MCF 10A (cell line): ENCODE measurements around the gene WNT9A. TPM values are rescaled to one million over a fixed set of nuclear protein-coding genes. Genes with fewer than 3 reads are reported as not detected.

ENCODE experiments used
- BruUV-seq: library from RNA; stranded (reverse); fragments of 400-500 nt; replicated peaks from 2 replicates; lab custom pipeline; 2021; lab: Mats Ljungman, UMichigan
- CTCF ChIA-PET: fragments of 300-600 bp; sonication (Branson Sonifier 250); formaldehyde crosslinking; extraction: SDS; loops from one replicate; lab custom pipeline; 2021; ENCODE audit warnings: antibody characterized with exemption, inconsistent platforms; lab: Yijun Ruan, JAX
- POLR2A ChIA-PET: fragments of 300-600, 350-650 bp; sonication (Branson Sonifier 250); formaldehyde crosslinking; extraction: SDS; loops from one replicate; lab custom pipeline; 2020; ENCODE audit warnings: antibody characterized with exemption, inconsistent platforms; lab: Yijun Ruan, JAX
- DNase-seq: peaks from one replicate; pipeline ENCODE4 v3.0.0-alpha.2; 2018; ENCODE audit not compliant: unreplicated experiment
- H3K27ac Mint-ChIP-seq: one replicate; pipeline ENCODE4 v1.8.0; 2022; ENCODE audit warnings: mild to moderate bottlenecking, low read depth, mixed read lengths; ENCODE audit not compliant: unreplicated experiment
- H3K27me3 Mint-ChIP-seq: one replicate; pipeline ENCODE4 v1.8.0; 2022; ENCODE audit warnings: mixed read lengths; ENCODE audit not compliant: insufficient read depth, unreplicated experiment
- H3K36me3 Mint-ChIP-seq: one replicate; pipeline ENCODE4 v1.8.0; 2022; ENCODE audit warnings: mild to moderate bottlenecking, moderate library complexity, mixed read lengths; ENCODE audit not compliant: insufficient read depth, unreplicated experiment
- H3K4me1 Mint-ChIP-seq: one replicate; pipeline ENCODE4 v1.8.0; 2022; ENCODE audit warnings: mixed read lengths; ENCODE audit not compliant: insufficient read depth, unreplicated experiment
- H3K4me3 Mint-ChIP-seq: one replicate; pipeline ENCODE4 v1.8.0; 2022; ENCODE audit warnings: mild to moderate bottlenecking, moderate library complexity, mixed read lengths; ENCODE audit not compliant: unreplicated experiment
- H3K9me3 Mint-ChIP-seq: one replicate; pipeline ENCODE4 v1.8.0; 2022; ENCODE audit warnings: mixed read lengths; ENCODE audit not compliant: unreplicated experiment
- CTCF ChIP-seq: fragments of 200-600 bp; IDR thresholded peaks from one replicate; pipeline ENCODE4 v1.8.0; 2022; ENCODE audit warnings: antibody characterized with exemption, mild to moderate bottlenecking; ENCODE audit not compliant: unreplicated experiment
- intact Hi-C: fragments of 100-400 bp; cut with micrococcal nuclease; formaldehyde crosslinking; loops from 2 replicates; pipeline ENCODE4 v1.14.1; 2022
- total RNA-seq: library from RNA; stranded (reverse); gene quantifications from 2 replicates; pipeline ENCODE4 v1.2.3, GENCODE V29; 2022

The WNT9A gene
- total RNA-seq, 1 experiment from 2014 or later: 2.6 TPM

- Mint-ChIP-seq H3K4me1 (peaks cover 22% of the 10 kb centered on the region), H3K9me3 (no peaks in the 10 kb centered on the region), H3K27ac (no peak overlapping the region), H3K27me3 (no peaks in the 10 kb centered on the region), H3K36me3 (no peaks in the 10 kb centered on the region), H3K4me3 (no peak overlapping the region)
- CTCF ChIA-PET: interaction anchor here (0.5 to 0.8 kb wide), 2 partner anchors 31 to 37 kb away, joined by 3 read pairs; partner anchors contain the start of gene WNT9A
- no peak for TF ChIP-seq CTCF
- intact Hi-C loops: no loop called here
- POLR2A ChIA-PET: interaction anchor here (0.8 to 1.5 kb wide), 5 partner anchors 17 to 109 kb away, joined by 3 to 8 read pairs (median 5); no protein-coding TSS in a partner anchor
- no TSS peak for BruUV-seq
- DNase-seq: no peak
Measured at GRCh38 chr1:227916655-227917054, 31.1 kb downstream of the WNT9A start.

- H3K27me3 Mint-ChIP-seq: no peaks in the 10 kb centered on the region
- H3K4me3 Mint-ChIP-seq: no peak overlapping the region
- no peaks in the 10 kb centered on the region for H3K36me3 Mint-ChIP-seq
- H3K9me3 Mint-ChIP-seq: no peaks in the 10 kb centered on the region
- peaks cover 22% of the 10 kb centered on the region for H3K4me1 Mint-ChIP-seq
- ChIA-PET POLR2A (interaction anchor here (0.8 to 1.5 kb wide), 6 partner anchors 18 to 181 kb away, joined by 3 to 8 read pairs (median 4); partner anchors contain the start of genes JMJD4 and SNAP47), CTCF (interaction anchor here (0.6 to 0.8 kb wide), 4 partner anchors 38 to 556 kb away, joined by 3 read pairs; no protein-coding TSS in a partner anchor)
- BruUV-seq: no TSS peak
- H3K27ac Mint-ChIP-seq: no peak overlapping the region
- DNase-seq: peak; percentile 97
- intact Hi-C loops: no loop called here
- TF ChIP-seq CTCF: no peak
Measured at GRCh38 chr1:227915564-227916553, 31.9 kb downstream of the WNT9A start.

GRCh38 chr1:227914801-227915563 lies 32.8 kb downstream of the WNT9A start:
- BruUV-seq: no TSS peak
- no peak for DNase-seq
- Mint-ChIP-seq H3K27me3 (no peaks in the 10 kb centered on the region), H3K4me1 (peaks cover 22% of the 10 kb centered on the region), H3K4me3 (no peak overlapping the region), H3K27ac (no peak overlapping the region), H3K36me3 (no peaks in the 10 kb centered on the region), H3K9me3 (no peaks in the 10 kb centered on the region)
- POLR2A ChIA-PET: interaction anchor here (1.0 to 1.5 kb wide), 4 partner anchors 19 to 180 kb away, joined by 3 to 8 read pairs (median 6); partner anchors contain the start of genes JMJD4 and SNAP47
- CTCF ChIA-PET: interaction anchor here (0.6 to 0.8 kb wide), 3 partner anchors 52 to 152 kb away, joined by 3 to 4 read pairs (median 3); no protein-coding TSS in a partner anchor
- intact Hi-C loops: no loop called here
- no peak for TF ChIP-seq CTCF
